Activated CD4-positive, alpha-beta memory T cell treated with anti-CD3 and anti-CD28 coated beads, Interleukin-2, amount 10 ng/mL, durations not matched to agents 7 days and 5 days (primary cell): ENCODE measurements around the gene WBP2. TPM values are rescaled to one million over a fixed set of nuclear protein-coding genes. Genes with fewer than 3 reads are reported as not detected.
"Not testable (repeated sequence)": the region's sequence is repeated elsewhere in the genome, so short reads cannot be mapped to it uniquely, and the experiment has no call there.

Experiments used
- CTCF ChIA-PET: fragments of 350-600 bp; sonication (Branson Sonifier 250); formaldehyde crosslinking; loops from one replicate; lab custom pipeline; 2021; ENCODE audit warnings: antibody characterized with exemption, inconsistent platforms; lab: Charles Lee
- POLR2A ChIA-PET: fragments of 350-600 bp; sonication (Branson Sonifier 250); formaldehyde crosslinking; loops from one replicate; lab custom pipeline; 2021; ENCODE audit warnings: antibody characterized with exemption; lab: Charles Lee
- DNase-seq: peaks from one replicate; pipeline ENCODE4 v3.0.0-alpha.2; 2020
- H3K27ac Mint-ChIP-seq: one replicate; pipeline ENCODE4 v1.8.0; 2021; ENCODE audit warnings: mild to moderate bottlenecking, mixed read lengths
- H3K27me3 Mint-ChIP-seq: one replicate; pipeline ENCODE4 v1.8.0; 2021; ENCODE audit warnings: mixed read lengths
- H3K36me3 Mint-ChIP-seq: one replicate; pipeline ENCODE4 v1.8.0; 2021; ENCODE audit warnings: low read depth, mixed read lengths
- H3K4me1 Mint-ChIP-seq: one replicate; pipeline ENCODE4 v1.8.0; 2021; ENCODE audit warnings: mixed read lengths
- H3K4me3 Mint-ChIP-seq: one replicate; pipeline ENCODE4 v1.8.0; 2021; ENCODE audit warnings: mild to moderate bottlenecking, mixed read lengths
- H3K9me3 Mint-ChIP-seq: one replicate; pipeline ENCODE4 v1.8.0; 2021; ENCODE audit warnings: mixed read lengths
- total RNA-seq, 2 experiments: library from RNA; stranded (reverse); gene quantifications; one replicate each; pipeline ENCODE4 v1.2.3, GENCODE V29; 2021

Gene WBP2
- total RNA-seq, 2 experiments from 2014 or later = 107 to 114 TPM

- Mint-ChIP-seq H3K27ac (no peak overlapping the region), H3K4me1 (peaks cover 1% of the 10 kb centered on the region), H3K9me3 (no peaks in the 10 kb centered on the region), H3K27me3 (no peaks in the 10 kb centered on the region), H3K36me3 (peaks cover 4% of the 10 kb centered on the region), H3K4me3 (no peak overlapping the region)
- POLR2A ChIA-PET = interaction anchor here (0.6 to 2.5 kb wide), 4 partner anchors 10 to 37 kb away, joined by 3 to 13 read pairs (median 4); no protein-coding TSS in a partner anchor
- DNase-seq = no peak
- CTCF ChIA-PET = interaction anchor here (0.6 to 1.4 kb wide), 3 partner anchors 14 to 65 kb away, joined by 3 read pairs; no protein-coding TSS in a partner anchor
These were observed 41.8 kb downstream of the WBP2 start for GRCh38 chr17:75813081-75814020.

DNA sequence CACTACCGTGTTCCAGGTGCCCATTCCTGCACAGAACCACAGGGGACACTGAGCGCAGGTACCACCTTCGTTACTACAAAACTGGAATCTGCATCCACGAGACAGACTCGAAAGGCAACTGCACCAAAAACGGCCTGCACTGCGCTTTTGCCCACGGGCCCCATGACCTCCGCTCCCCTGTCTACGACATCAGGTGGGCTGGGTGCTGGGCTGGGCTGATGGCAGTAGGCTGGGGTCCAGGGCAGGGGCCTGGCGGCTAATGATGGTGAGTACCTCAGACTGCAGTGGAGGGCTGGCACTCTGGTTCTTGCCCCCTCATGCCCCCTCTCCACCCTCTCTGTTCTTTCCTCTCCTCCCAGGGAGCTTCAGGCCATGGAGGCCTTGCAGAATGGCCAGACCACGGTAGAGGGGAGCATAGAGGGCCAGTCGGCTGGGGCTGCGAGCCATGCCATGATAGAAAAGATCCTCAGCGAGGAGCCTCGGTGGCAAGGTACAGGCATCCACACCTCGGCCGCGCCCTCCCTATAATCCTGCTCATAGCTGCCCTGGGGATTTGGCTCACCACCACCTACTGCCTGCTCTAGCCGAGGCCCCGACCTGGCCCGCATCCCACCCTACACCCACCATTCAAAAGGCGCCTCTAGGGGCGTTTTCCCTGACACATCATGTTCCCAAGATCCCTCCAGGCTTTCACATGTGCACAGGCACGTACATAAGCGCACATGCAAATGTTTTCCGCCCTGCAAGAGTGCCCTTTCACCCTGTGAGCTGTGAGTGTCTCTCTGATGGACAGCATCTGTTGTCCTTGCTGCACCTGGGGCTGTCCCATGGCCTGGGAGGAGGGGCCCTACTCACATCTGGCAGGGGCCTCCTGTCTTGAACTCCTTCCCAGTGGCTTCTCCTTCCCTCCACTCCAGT lies 42.8 kb downstream of the WBP2 start:
- H3K9me3 Mint-ChIP-seq = no peaks in the 10 kb centered on the region
- DNase-seq = no peak
- H3K4me3 Mint-ChIP-seq = no peak overlapping the region
- H3K4me1 Mint-ChIP-seq = peaks cover 1% of the 10 kb centered on the region
- no peaks in the 10 kb centered on the region for H3K27me3 Mint-ChIP-seq
- no peak overlapping the region for H3K27ac Mint-ChIP-seq
- ChIA-PET POLR2A (interaction anchor here (1.0 to 2.5 kb wide), 2 partner anchors 11 to 36 kb away, joined by 3 to 13 read pairs; no protein-coding TSS in a partner anchor), CTCF (interaction anchor here (0.6 to 1.4 kb wide), 2 partner anchors 15 to 64 kb away, joined by 3 read pairs; no protein-coding TSS in a partner anchor)
- H3K36me3 Mint-ChIP-seq = peaks cover 4% of the 10 kb centered on the region

- no peak for DNase-seq
- CTCF ChIA-PET = no interaction called here
- Mint-ChIP-seq H3K4me3 (no peak overlapping the region), H3K9me3 (no peaks in the 10 kb centered on the region), H3K36me3 (peaks cover 4% of the 10 kb centered on the region), H3K27me3 (no peaks in the 10 kb centered on the region), H3K27ac (no peak overlapping the region), H3K4me1 (peaks cover 1% of the 10 kb centered on the region)
- POLR2A ChIA-PET = no interaction called here
These were observed 44.0 kb downstream of the WBP2 start for GRCh38 chr17:75811174-75811573.

DNA sequence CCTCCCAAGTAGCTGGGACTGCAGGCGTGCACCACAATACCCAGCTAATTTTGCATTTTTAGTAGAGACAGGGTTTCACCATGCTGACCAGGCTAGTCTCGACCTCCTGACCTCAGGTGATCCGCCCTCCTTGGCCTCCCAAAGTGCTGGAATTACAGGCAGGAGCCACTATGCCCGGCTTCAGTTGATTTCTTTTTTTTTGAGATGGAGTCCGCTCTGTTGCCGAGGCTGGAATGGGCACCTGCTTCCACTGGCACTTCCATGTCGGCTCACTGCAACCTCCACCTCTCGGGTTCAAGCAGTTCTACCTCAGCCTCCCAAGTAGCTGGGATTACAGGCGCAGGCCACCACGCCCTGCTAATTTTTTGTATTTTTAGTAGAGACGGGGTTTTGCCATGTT lies 44.4 kb downstream of the WBP2 start:
- H3K27me3 Mint-ChIP-seq, H3K36me3 Mint-ChIP-seq, H3K4me3 Mint-ChIP-seq, POLR2A ChIA-PET, CTCF ChIA-PET, DNase-seq, H3K27ac Mint-ChIP-seq, H3K4me1 Mint-ChIP-seq, H3K9me3 Mint-ChIP-seq: not testable (repeated sequence)

- Mint-ChIP-seq H3K27ac (no peak overlapping the region), H3K4me1 (peaks cover 1% of the 10 kb centered on the region), H3K27me3 (no peaks in the 10 kb centered on the region), H3K4me3 (no peak overlapping the region), H3K36me3 (peaks cover 4% of the 10 kb centered on the region), H3K9me3 (no peaks in the 10 kb centered on the region)
- DNase-seq = no peak
- CTCF ChIA-PET = no interaction called here
- POLR2A ChIA-PET = no interaction called here
These were observed 44.9 kb downstream of the WBP2 start for GRCh38 chr17:75810216-75810615.

GRCh38 chr17:75809631-75810111 lies 45.5 kb downstream of the WBP2 start:
- peaks cover 1% of the 10 kb centered on the region for H3K4me1 Mint-ChIP-seq
- no peaks in the 10 kb centered on the region for H3K27me3 Mint-ChIP-seq
- CTCF ChIA-PET = interaction anchor here (0.6 kb wide), 1 partner anchor 99 kb away, joined by 3 read pairs; no protein-coding TSS in a partner anchor
- DNase-seq = no peak
- H3K36me3 Mint-ChIP-seq = peaks cover 4% of the 10 kb centered on the region
- H3K4me3 Mint-ChIP-seq = no peak overlapping the region
- POLR2A ChIA-PET = interaction anchor here (1.0 to 1.3 kb wide), 2 partner anchors 32 to 143 kb away, joined by 3 read pairs; partner anchors contain the start of genes RECQL5 and SAP30BP
- H3K27ac Mint-ChIP-seq = no peak overlapping the region
- no peaks in the 10 kb centered on the region for H3K9me3 Mint-ChIP-seq

DNA sequence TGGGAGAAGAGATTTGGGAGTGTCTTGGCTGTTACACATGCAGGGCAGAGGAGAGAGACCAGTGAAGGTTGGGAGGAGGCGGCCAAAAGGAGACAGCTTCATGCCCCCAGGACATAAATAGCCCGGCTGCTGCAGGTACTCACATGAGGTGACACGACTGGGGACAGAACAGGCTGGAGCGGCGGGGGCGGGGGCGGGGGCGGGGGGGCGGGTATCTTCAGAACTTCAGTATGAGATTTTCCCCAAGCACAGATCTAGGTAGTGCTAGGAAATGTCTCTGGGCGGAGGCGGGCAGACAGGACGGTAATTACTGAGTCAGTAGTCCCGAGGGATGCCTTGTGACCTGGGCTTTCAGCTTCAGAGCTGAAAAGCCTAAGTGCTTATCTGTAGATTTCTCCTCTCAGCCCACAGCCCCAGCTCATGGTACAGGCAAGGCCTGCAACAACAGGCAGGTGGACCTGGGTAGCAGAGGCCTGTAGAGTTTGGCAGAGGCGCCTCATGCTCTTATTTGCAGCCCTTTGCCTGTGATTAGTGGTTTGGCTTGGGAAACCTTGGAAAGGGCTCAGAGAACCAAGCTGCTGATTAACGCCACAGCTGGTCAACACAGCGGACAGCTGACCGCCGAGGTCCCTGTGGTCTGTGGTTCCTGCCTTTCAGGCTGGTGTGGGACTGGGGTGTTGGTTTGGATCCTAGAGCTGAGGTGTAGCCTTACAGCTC lies 46.1 kb downstream of the WBP2 start:
- Mint-ChIP-seq H3K36me3 (peaks cover 2% of the 10 kb centered on the region), H3K4me1 (peaks cover 2% of the 10 kb centered on the region)

DNA sequence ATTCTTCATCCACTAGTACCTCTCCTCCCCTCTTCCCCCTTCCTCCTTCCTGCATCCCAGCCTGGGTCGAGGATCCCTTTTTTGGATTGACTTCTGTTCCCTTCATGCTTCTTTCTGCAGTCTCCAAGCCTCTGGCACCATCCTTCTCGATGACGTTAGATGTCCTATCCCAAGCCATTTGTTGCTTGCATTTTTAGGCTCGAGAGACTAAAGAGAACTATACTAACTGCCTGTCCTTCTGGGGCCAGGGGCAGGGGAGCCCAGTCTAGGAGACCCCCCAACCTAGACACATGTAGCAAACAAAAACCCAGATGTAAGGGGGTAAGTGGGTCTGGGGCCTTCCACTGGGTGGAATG lies 46.6 kb downstream of the WBP2 start:
- Mint-ChIP-seq H3K27me3 (no peaks in the 10 kb centered on the region), H3K9me3 (no peaks in the 10 kb centered on the region), H3K4me3 (no peak overlapping the region), H3K4me1 (peaks cover 8% of the 10 kb centered on the region), H3K27ac (no peak overlapping the region), H3K36me3 (peaks cover 2% of the 10 kb centered on the region)
- POLR2A ChIA-PET = interaction anchor here (1.0 to 1.3 kb wide), 3 partner anchors 14 to 142 kb away, joined by 3 read pairs; partner anchors contain the start of genes RECQL5 and SAP30BP
- CTCF ChIA-PET = interaction anchor here (0.7 to 1.8 kb wide), 2 partner anchors 21 to 55 kb away, joined by 3 to 4 read pairs; no protein-coding TSS in a partner anchor
- no peak for DNase-seq

More for the DNA sequence above, 46.1 kb downstream of the WBP2 start:
- POLR2A ChIA-PET = interaction anchor here (1.0 to 1.3 kb wide), 3 partner anchors 14 to 142 kb away, joined by 3 read pairs; partner anchors contain the start of genes RECQL5 and SAP30BP
- Mint-ChIP-seq H3K27ac (no peak overlapping the region), H3K27me3 (no peaks in the 10 kb centered on the region), H3K9me3 (no peaks in the 10 kb centered on the region), H3K4me3 (no peak overlapping the region)
- no peak for DNase-seq
- CTCF ChIA-PET = interaction anchor here (0.6 to 1.8 kb wide), 3 partner anchors 20 to 98 kb away, joined by 3 to 4 read pairs (median 3); no protein-coding TSS in a partner anchor

DNA sequence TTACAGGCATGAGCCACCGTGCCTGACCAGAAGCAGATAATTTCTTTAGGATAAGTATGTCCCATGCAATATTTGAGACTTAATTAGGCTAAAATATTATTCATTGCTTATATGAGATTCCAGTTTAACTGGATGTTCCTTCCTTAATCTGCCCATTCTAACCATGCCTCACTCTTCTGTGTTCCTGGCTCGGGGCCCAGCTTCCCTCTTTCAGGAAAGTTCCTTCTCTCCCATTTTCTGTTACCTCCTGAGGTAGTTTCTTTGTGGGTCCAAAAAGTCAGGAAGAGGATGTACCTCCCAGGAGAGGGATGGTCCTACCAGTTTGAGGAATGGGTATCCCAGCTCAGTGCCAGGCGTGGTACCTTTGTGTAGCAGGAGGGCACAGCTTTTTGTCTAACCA lies 47.3 kb downstream of the WBP2 start:
- H3K27me3 Mint-ChIP-seq = no peaks in the 10 kb centered on the region
- no peak overlapping the region for H3K27ac Mint-ChIP-seq
- H3K4me1 Mint-ChIP-seq = peaks cover 12% of the 10 kb centered on the region
- DNase-seq = no peak
- H3K4me3 Mint-ChIP-seq = no peak overlapping the region
- no peaks in the 10 kb centered on the region for H3K9me3 Mint-ChIP-seq
- CTCF ChIA-PET = interaction anchor here (1.8 kb wide), 1 partner anchor 54 kb away, joined by 4 read pairs; no protein-coding TSS in a partner anchor
- peaks cover 3% of the 10 kb centered on the region for H3K36me3 Mint-ChIP-seq
- POLR2A ChIA-PET = interaction anchor here (0.8 to 1.3 kb wide), 2 partner anchors 15 to 19 kb away, joined by 3 read pairs; no protein-coding TSS in a partner anchor

- H3K4me1 Mint-ChIP-seq = peaks cover 12% of the 10 kb centered on the region
- DNase-seq = no peak
- no peak overlapping the region for H3K27ac Mint-ChIP-seq
- no peaks in the 10 kb centered on the region for H3K27me3 Mint-ChIP-seq
- CTCF ChIA-PET = interaction anchor here (1.3 kb wide), 1 partner anchor 11 kb away, joined by 3 read pairs; no protein-coding TSS in a partner anchor
- no peak overlapping the region for H3K4me3 Mint-ChIP-seq
- H3K9me3 Mint-ChIP-seq = no peaks in the 10 kb centered on the region
- H3K36me3 Mint-ChIP-seq = peaks cover 3% of the 10 kb centered on the region
- POLR2A ChIA-PET = interaction anchor here (0.9 kb wide), 1 partner anchor 20 kb away, joined by 4 read pairs; no protein-coding TSS in a partner anchor
These were observed 48.2 kb downstream of the WBP2 start for GRCh38 chr17:75806822-75807500.

DNA sequence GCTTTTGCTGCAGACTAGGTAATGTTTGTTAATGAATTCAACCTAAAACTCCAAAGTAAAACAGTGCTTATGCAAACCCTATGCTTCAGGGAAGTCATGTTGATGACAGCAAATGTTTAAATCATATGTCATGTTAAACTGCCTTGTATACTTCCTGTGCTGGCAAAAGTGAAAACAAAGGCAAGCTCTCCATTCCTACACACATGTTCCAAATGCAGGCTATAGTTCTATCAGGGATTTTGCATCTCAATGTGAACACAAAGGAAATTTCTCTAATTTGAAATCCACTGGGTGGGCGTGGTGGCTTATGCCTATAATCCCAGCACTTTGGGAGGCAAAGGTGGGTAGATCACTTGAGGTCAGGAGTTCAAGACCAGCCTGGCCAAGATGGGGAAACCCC lies 51.3 kb downstream of the WBP2 start:
- no peak overlapping the region for H3K4me3 Mint-ChIP-seq
- peaks cover 12% of the 10 kb centered on the region for H3K4me1 Mint-ChIP-seq
- POLR2A ChIA-PET = interaction anchor here (1.3 to 2.7 kb wide), 4 partner anchors 8 to 25 kb away, joined by 3 to 26 read pairs (median 4); partner anchors contain the start of gene UNK
- DNase-seq = no peak
- CTCF ChIA-PET = interaction anchor here (0.6 to 1.4 kb wide), 6 partner anchors 21 to 574 kb away, joined by 3 to 5 read pairs (median 3); partner anchors contain the start of gene UNC13D
- H3K27ac Mint-ChIP-seq = peak overlapping the region; percentile 24
- no peaks in the 10 kb centered on the region for H3K9me3 Mint-ChIP-seq
- H3K27me3 Mint-ChIP-seq = no peaks in the 10 kb centered on the region
- H3K36me3 Mint-ChIP-seq = peaks cover 11% of the 10 kb centered on the region
